Heart left ventricle (tissue), 16 donors: ENCODE data around the gene FBP1. TPM values are rescaled to one million over a fixed set of nuclear protein-coding genes. Genes with fewer than 3 reads are reported as not detected.

Experiments used
- ATAC-seq, 4 donors: fragments of 200-7000 bp; cut with Tn5 transposase; one replicate each; pipeline ENCODE4 v1.9.1; 2020 to 2022; ENCODE audit warnings: moderate library complexity in 4 of 4, mild to moderate bottlenecking in 3 of 4, moderate number of reproducible peaks in 1 of 4
- DNase-seq, 5 donors: peaks; one replicate each; pipeline ENCODE4 v3.0.0-alpha.2; 2020
- H3K27ac ChIP-seq, 12 donors: fragments of 200-600 bp; sonication (generic) in 4 of 12; one replicate each; pipeline versions ENCODE4 v1.5.0 to v1.8.0; 2016 to 2022; ENCODE audit warnings: mild to moderate bottlenecking in 2 of 12
- H3K27me3 ChIP-seq, 9 donors: fragments of 200-600 bp; sonication (generic) in 2 of 9; one replicate each; pipeline versions ENCODE4 v1.5.1 to v1.8.0; 2016 to 2022; ENCODE audit warnings: mild to moderate bottlenecking in 3 of 9
- H3K36me3 ChIP-seq, 9 donors: fragments of 200-600 bp; sonication (generic) in 2 of 9; one replicate each; pipeline versions ENCODE4 v1.5.0 to v1.8.0; 2018 to 2022; ENCODE audit warnings: mild to moderate bottlenecking in 2 of 9
- H3K4me1 ChIP-seq, 12 donors: fragments of 200-600 bp; sonication (generic) in 4 of 12; one replicate each; pipeline versions ENCODE4 v1.5.0 to v1.8.0; 2016 to 2022; ENCODE audit warnings: mild to moderate bottlenecking in 3 of 12
- H3K4me3 ChIP-seq, 12 donors: fragments of 200-600 bp; sonication (generic) in 4 of 12; one replicate each; pipeline versions ENCODE4 v1.5.0 to v1.8.0; 2017 to 2022; ENCODE audit warnings: mild to moderate bottlenecking in 9 of 12, moderate library complexity in 4 of 12
- H3K9me3 ChIP-seq, 12 donors: fragments of 200-600 bp; sonication (generic) in 4 of 12; one replicate each; pipeline versions ENCODE4 v1.5.0 to v1.8.0; 2016 to 2022; ENCODE audit warnings: mild to moderate bottlenecking in 1 of 12
- CTCF ChIP-seq, 12 donors: fragments of 200-600 bp; sonication (generic) in 4 of 12; IDR thresholded peaks; one replicate each; pipeline versions ENCODE4 v1.5.0 to v1.8.0; 2018 to 2022; ENCODE audit warnings: antibody characterized with exemption in 12 of 12, mild to moderate bottlenecking in 5 of 12
- POLR2A ChIP-seq, 2 donors: fragments of 450-650 bp; IDR thresholded peaks; one replicate each; pipeline ENCODE4 v1.6.1; 2017; ENCODE audit warnings: antibody characterized with exemption in 2 of 2, mild to moderate bottlenecking in 2 of 2, moderate library complexity in 2 of 2
- WGBS, 4 donors: extraction: QIAGEN DNeasy Blood & Tissue Kit in 2 of 4; methylation state at CpG; one replicate each; pipeline versions ENCODE4 v1.1.5 to v1.1.7; 2013 to 2018; 5-methylcytosine and 5-hydroxymethylcytosine counted together
- intact Hi-C, 10 donors: fragments of 100-400 bp; cut with DNase I; formaldehyde crosslinking; loops; one replicate each; pipeline versions ENCODE4 v1.11.1 to v1.14.2; 2022
- polyA plus RNA-seq, 2 donors: library from polyadenylated mRNA; stranded (reverse); fragments of 200-250 nt; gene quantifications; one replicate each; pipeline ENCODE4 v1.2.3, GENCODE V29; 2013
- total RNA-seq, 9 donors: library from RNA; depleted of rRNA in 2 of 9; stranded (reverse); fragments of >200 nt in 2 of 9; fragmentation: NEBNext Ultra II Directional in 3 of 9; extraction: Animal tissue kit (Norgen Biotek cat#: 25700) in 3 of 9; gene quantifications; one replicate each; pipeline versions ENCODE4 v1.1.0 to v1.2.4, GENCODE V29; 2016 to 2023
- donor health status: ischemic (EF 13 %, LVEDD 7.1; RV severe dilation, severe dysfunction).
- donor health status: healthy with polysubstance abuse.
- donor health status: DM: no; HTN: yes; CAD: no.
- donor health status: DM: no; HTN: no; CAD: no.
- donor health status: ischemic (EF 25% LVEDD 6.9; RV normal size, moderate dysfunction).
- donor health status: ischemic (EF 25% LVEDD 5.7; RV mildly dilated, moderate dysfunction).
- donor health status: healthy.
- donor health status: DM: yes; HTN: yes; CAD: no.
- donor health status: ischemic (EF 35%, LVEDD 5.7; RV mildly dilated, moderate dysfunction).
- donor health status: nonischemic (EF 11% LVEDD 7.7; RV severe dilation, severe dysfunction).
- donor health status: DM: yes; HTN: yes; CAD: no.
- donor health status: PGD.
- donor health status: ischemic (EF 29% LVEDD 5.4; RV normal size, mild dysfunction).
- donor health status: nonischemic (EF 23%, LVEDD 6.1; RV moderate dilation, normal function).

Gene FBP1
- total and polyA plus RNA-seq, 11 donors: 0.50 to 18.5 (median 0.94) TPM

GRCh38 chr9:94668928-94669729 is 29.8 kb upstream of the FBP1 start:
- no peaks in the 10 kb centered on the region for H3K27me3 ChIP-seq
- no peak overlapping the region for H3K27ac ChIP-seq
- no peaks in the 10 kb centered on the region for H3K9me3 ChIP-seq
- peak; percentile 56 to 85 (median 74) for TF ChIP-seq CTCF (IDR thresholded peaks at IDR 0.05)
- TF ChIP-seq POLR2A (IDR thresholded peaks at IDR 0.05): no peak
- DNase-seq: peak; percentile 51 to 67 (median 61)
- peak overlapping the region in 10 of 12 donors; percentile 22 to 57 (median 36) for H3K4me3 ChIP-seq
- intact Hi-C loops: loop anchor here in 4 of 10 donors (5.0 to 10.0 kb wide), 3 partner anchors 463 to 606 kb away; no protein-coding TSS in a partner anchor
- no peaks in the 10 kb centered on the region for H3K36me3 ChIP-seq
- peaks cover 0 to 14% (median 2%) of the 10 kb centered on the region in 12 donors for H3K4me1 ChIP-seq
- peak; percentile 77 to 95 (median 90) for ATAC-seq
- WGBS, 4 donors: 25 to 34% (median 28%) methylated on average over 17 of the region's 17 CpGs

GRCh38 chr9:94668418-94668927 is 29.2 kb upstream of the FBP1 start:
- Histone ChIP-seq H3K36me3 (no peaks in the 10 kb centered on the region), H3K4me1 (peaks cover 0 to 14% (median 2%) of the 10 kb centered on the region in 12 donors), H3K27me3 (no peaks in the 10 kb centered on the region), H3K27ac (no peak overlapping the region), H3K9me3 (no peaks in the 10 kb centered on the region), H3K4me3 (peak overlapping the region in 1 of 12 donors; percentile 35)
- intact Hi-C loops: loop anchor here in 4 of 10 donors (5.0 to 10.0 kb wide), 3 partner anchors 464 to 606 kb away; no protein-coding TSS in a partner anchor
- DNase-seq (no peak), ATAC-seq (peak in 1 of 4 donors; percentile 6)
- WGBS, 4 donors: 51 to 59% (median 56%) methylated on average over 6 of the region's 6 CpGs
- TF ChIP-seq POLR2A (IDR thresholded peaks at IDR 0.05) (no peak), CTCF (IDR thresholded peaks at IDR 0.05) (no peak)

- Histone ChIP-seq H3K4me1 (peaks cover 0 to 14% (median 2%) of the 10 kb centered on the region in 12 donors), H3K36me3 (no peaks in the 10 kb centered on the region), H3K27ac (no peak overlapping the region), H3K9me3 (no peaks in the 10 kb centered on the region), H3K27me3 (no peaks in the 10 kb centered on the region), H3K4me3 (no peak overlapping the region)
- TF ChIP-seq POLR2A (IDR thresholded peaks at IDR 0.05) (no peak), CTCF (IDR thresholded peaks at IDR 0.05) (no peak)
- DNase-seq (no peak), ATAC-seq (no peak)
- 77 to 82% (median 79%) methylated on average over 14 of the region's 14 CpGs for WGBS, 4 donors
- intact Hi-C loops: loop anchor here in 4 of 10 donors (5.0 to 10.0 kb wide), 3 partner anchors 466 to 608 kb away; no protein-coding TSS in a partner anchor
Measured at GRCh38 chr9:94666364-94667099, 27.2 kb upstream of the FBP1 start.
